ENCODE measurements around the gene PHLPP1.

Gene PHLPP1

DNA sequence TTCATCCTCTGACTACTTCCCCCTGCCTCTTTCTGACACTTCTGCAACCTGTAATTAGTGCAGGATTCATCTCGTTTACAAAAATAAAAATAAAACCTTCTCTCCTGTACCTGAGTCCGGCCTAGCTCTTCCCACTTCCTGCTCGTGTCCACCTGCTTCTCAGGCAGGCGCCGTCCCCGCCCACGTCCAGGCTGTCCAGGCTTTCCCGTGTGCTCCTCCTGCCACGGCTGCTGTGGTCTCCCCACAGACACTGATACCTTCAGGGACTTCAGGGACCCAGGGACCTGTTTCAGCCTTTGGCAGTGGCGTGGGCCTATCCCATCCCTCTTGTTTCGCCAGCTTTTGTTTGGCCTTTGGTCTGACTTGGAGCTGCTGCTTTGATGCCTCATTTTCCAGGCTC lies 272.5 kb downstream of the PHLPP1 start:
- DNase-seq: no peak

DNA sequence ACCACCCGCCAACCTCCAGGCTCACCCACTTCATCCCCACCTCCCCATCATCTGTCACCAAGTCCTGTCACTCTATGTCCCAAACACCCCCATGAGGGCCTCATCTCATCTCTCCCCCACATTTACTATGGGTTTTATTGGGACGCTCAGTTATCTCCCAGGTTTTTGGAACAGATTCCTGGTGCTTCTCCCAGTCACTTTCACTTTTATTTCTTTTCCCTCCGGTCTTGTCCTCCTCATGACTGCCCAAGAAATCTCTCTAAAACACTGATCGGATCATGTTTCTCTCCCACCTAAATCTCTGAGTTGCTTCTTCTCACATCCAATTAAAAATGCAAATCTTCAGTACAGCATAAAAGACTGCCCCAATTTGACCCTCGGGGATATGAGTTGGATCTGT lies 273.1 kb downstream of the PHLPP1 start:
- no peak for DNase-seq

DNA sequence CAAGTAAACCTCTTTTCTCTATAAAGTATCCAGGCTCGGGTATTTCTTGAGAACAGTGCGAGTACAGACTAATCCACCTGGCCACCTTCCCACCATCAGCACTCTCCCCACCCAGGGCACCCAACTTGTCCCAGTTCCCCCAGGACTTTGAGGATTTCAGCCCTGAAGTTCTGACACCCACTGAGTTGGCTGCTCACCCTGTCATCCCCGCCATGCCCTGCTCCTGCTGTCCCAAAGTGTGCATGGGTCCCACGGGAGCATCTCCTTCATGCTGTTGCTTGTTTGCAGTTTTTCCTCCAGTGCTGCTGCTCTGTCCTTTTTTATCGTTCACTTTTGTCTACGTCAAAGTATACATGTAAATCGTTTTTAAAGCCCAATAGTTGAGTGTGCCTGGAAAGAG lies 273.9 kb downstream of the PHLPP1 start:
- no peak for DNase-seq

DNA sequence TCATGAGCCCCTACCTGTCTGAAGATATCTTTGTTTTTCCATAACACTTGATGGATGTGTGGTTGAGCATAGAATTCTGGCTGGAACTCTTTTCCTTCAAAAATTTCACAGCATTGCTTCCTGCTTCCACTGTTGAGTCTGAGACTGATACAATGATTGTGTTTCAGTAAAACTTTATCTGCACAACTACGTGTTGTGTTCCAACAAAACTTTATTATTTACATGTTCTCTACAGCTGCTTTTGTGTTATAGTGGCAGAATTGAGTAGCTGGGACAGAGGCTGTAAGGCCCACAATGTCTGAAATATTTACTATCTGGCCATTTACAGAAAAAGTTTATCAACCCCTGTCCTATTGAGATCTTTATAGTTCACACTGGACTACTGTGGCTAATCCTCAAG lies 275.3 kb downstream of the PHLPP1 start:
- DNase-seq: no peak

DNA sequence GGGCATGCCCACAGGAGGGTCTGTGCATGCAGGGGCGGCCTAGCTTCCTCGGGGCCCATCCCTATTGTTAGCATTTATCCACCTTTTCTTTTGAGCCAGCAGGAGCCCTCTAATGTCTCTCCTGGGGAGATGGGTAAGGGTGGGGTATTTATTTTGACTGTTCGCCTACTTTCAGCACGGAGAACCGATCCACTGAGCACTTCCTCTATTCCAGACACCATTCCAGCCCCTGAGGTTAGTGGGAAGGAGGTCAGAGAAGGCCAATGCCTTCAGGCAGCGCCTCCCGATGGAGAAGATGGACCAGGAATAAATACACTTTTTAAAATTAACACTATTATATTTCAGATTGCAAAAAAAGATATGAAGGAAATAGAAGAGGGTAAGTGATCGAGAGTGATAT lies 276.0 kb downstream of the PHLPP1 start:
- no peak for DNase-seq

DNA sequence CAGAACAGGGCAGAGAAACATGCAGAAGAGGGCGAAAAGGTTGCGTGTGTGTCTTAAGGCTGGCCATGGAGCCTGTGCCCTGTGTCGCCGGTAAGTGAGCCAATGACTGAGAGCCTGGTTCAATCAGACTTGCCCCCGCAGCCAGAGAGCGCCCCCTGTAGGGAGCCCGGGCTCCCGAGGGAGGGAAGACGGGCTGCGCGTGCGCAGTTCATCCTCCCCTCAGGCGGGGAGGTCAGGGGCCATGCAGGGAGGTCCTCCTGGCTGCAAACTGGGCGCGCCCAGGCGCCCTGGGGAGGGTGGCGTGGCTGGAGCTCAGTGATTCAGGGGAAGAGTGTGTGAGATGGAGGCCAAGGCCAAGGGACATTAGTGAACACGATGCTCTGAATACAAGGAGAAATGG lies 276.6 kb downstream of the PHLPP1 start:
- DNase-seq: no peak

DNA sequence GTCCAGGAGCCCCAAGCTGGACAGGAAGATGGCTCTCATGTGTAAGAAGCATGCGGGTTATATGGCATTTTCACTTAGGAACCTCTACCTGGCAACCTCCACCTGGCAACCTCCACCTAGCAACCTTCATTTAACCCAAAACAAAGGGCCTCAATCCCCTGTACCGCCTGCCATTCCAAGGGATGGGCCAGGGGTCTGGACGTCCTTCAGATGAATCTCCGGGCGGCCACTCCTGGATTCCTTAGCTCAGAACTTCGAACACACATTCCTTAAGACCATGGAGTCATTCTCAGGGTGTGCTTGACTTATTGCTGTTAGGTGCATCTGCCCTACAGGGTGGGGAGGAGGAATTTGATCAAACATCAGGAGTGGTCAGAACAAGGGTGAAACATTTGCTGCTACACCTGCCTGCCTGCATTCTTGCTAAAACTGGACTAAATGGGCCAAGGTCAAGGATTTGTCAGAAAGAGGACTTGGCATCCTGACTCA lies 277.6 kb downstream of the PHLPP1 start:
- no peak for DNase-seq

DNA sequence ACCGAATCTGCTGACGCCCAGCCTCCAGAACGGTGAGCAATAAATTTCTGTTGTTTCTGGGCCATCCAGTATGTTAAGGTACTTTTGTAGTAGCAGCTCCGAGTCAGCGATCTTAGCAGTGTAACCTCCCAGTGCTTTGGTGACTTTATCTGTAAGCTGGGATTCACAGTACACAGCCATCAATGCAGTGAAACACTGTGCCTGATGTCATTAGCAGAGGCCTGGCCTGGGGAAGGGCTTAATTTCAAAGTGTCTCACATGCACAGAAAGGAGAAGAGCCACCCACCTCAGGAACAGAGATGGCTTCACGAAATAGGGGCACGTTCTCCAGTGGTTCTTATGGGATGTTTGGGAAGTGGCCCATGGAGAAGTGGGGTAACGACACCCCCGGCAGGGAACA lies 281.2 kb downstream of the PHLPP1 start:
- no peak for DNase-seq

DNA sequence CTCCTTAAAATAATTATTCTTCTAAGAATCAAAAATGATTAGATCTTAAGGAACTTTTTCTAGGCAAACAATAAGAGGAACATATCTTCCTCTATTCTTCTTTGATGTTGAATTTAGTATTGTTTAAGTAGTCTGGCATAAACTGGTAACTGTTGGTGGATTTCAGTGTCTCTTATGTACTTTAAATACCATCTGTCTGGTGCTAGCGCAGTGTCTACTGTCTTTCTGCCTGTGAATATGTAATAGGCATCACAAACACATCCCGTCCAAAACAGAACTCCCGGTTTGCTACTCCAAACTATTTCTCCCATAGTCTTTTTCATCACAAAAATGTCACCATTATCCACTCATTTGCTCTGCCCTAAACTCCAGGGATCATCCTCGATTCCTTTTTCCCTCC lies 281.7 kb downstream of the PHLPP1 start:
- no peak for DNase-seq

DNA sequence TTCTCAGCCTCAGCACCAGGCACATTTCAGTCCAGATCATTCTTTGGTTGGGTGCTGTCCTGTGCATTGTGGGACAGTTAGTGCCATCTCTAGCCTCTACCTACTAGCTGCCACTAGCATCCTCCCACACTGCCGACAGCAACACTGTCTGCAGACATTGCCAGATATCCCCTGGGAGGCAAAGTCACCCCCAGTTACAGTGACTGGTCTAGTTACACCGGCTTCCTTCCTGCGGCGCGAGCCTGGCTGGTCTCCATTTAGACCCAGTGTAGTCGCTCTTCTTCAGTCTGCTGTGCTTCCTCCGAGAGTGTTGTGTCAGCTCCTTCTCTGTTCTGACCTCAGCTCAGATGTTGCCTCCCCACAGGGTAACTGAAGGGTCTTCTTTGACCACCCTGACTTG lies 283.1 kb downstream of the PHLPP1 start:
- no peak for DNase-seq

DNA sequence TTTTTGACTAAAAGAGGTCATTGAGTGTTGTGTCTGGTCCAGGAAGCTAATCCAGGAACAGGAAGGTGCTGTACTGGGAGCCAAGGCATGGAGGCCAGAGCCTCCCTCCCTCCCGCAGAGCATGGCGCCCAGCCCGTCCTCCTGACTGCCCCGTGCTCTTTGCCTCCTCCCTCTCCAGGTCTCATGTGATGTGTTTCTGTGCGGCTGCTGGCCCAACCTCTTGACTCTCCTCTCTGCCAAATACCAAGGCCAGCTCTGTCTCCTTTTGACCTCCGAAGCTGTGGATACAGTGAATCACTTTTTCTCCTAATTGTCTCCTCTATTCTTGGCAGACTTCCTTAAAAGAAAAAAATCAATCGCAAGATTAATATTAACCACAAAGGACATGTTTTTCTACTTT lies 284.1 kb downstream of the PHLPP1 start:
- DNase-seq: no peak

DNA sequence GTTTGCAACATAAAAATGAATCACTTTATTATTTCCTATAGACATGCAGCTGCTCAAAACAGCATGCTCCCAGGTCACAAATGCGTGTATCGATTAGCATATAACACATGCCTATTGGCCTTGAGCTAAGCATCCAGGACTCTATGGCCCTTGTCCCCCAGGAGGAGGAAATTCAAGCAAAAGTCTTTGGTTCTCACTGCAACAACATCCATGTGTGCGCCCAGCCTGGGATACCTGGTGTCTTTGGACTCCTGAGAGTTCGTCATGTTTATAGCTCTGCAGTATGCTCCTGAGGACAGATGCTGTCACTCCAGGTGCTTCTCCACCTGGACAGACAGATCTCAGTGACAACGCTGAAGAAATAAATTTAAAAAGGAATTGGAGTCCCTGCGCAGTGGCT lies 284.6 kb downstream of the PHLPP1 start:
- no peak for DNase-seq

DNA sequence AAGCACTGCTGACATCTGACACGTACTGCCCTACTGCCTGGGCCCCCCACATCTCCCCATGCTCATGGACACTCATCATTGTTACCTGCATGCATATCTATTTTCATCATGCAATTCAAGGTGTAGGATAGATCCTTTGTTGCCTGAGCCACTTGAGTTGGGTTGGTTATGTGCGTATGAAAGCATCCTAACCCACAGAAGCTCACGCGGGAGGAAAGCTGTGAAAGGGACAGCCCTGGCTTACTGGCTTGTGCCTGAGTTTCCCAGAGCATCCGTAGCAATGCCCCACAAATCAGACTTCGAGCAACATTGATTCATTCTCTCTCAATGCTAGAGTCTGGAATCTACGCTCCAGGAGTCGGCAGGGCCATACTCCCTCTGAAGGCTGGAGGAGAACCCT lies 285.5 kb downstream of the PHLPP1 start:
- DNase-seq: no peak

DNA sequence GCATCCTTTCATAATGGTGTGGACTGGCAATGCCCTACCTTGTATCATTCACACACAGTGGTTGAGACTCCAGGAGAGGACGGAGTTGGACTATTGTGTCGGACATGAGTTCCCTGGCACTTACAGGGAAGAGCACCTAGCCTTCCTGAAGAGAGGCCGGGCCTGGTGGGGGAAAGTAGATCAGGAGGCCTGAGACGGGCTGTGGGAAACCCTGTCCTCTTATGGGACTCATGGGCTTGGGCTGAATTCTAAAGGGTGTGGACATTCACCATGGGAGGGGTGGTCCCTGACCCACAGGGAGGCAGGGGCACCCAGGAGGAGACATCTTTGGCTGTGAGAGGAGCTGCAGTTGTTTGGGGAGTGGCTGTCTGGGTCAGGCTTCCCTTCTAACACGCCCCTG lies 286.5 kb downstream of the PHLPP1 start:
- DNase-seq: no peak

DNA sequence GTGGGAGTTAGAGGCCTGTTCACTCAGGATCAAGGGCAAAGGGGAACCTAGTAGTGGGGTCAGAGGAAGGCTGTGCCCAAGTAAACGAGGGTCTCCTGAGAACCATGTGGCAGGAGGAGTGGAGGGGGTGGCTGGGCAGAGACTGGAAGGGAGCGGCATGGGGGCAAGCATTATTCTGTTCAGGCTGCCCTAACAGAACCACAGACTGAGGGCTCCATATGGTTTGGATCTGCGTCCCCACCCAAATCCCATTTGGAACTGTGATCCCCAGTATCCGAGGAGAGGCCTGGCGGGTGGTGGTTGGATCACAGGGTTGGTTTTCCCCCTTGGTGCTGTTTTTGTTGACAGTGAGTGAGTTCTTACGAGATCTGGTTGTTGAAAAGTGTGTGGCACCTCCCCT lies 287.0 kb downstream of the PHLPP1 start:
- DNase-seq: no peak

DNA sequence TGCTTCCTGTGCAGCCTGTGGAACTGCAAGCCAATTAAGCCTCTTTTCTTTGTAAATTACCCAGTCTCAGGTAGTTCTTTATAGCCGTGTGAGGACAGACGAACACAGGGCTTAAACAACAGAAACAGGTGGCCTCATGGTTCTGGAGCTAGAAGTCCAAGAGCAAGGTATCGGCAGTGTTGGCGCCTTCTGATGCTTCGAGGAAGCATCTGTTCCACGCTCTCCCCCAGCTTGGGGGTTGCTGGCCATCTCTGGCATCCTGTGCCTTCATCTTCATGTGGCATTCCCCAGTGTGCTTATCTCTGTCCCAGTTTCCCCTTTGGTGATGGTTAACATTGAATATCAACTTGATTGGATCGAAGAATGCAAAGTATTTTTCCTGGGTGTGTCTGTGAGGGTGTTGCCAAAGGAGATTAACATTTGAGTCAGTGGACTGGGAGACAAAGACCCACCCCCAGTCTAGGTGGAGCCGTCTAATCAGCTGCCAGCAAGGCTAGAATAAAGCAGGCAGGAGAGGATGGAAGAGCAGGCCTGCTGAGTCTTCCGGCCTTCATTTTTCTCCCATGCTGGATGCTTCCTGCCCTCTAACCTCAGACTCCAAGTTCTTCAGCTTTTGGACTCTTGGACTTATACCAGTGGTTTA lies 287.6 kb downstream of the PHLPP1 start:
- no peak for DNase-seq

DNA sequence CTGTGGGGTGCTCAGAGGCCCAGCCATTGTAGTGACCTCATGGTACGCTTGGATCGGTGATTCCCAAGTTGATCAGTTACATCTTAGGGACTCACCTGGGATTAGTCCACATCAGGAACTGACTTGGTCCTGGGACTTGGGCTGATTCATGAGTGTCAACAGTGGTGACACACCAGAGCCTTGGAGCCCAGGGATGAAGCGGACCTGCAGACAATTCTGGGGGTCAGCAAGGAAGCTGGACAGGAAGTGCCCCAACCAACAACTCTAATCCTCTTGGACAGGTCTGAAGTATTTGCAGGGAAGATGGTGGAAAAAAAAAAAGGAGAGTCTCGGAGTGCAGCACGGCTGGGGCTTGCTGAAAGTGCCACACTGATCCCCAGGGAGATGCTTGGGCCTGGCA lies 288.6 kb downstream of the PHLPP1 start:
- no peak for DNase-seq

DNA sequence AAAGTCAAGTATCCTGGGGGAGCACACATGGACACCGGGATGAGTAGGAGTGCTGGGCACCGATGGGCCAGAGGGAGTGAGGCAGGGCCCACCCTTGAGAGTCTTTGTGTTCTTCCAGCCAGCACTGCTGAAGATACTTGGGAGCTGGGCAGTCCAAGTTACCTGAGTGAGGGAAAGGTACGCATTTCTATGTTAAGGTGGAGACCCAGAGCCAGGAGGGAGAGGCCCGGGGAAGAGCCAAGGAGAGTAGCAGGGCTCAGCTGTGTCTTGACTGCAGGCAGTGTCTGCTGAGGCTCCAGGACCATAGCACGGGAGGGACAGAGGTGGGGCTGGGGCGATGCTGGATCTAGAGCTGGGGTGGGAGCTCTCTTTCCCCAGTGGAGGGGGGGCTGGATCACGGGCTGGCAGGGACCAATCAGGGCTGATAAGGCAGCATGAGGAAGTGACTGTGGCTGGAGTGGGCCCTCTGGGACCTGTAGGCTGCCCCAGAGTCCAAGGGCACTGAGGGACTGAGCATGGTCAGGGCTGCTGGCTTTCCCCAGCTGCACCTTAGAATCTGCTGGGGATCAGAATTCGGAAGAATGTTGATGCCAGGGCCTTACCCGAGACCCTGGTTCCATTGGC lies 289.2 kb downstream of the PHLPP1 start:
- DNase-seq: no peak

DNA sequence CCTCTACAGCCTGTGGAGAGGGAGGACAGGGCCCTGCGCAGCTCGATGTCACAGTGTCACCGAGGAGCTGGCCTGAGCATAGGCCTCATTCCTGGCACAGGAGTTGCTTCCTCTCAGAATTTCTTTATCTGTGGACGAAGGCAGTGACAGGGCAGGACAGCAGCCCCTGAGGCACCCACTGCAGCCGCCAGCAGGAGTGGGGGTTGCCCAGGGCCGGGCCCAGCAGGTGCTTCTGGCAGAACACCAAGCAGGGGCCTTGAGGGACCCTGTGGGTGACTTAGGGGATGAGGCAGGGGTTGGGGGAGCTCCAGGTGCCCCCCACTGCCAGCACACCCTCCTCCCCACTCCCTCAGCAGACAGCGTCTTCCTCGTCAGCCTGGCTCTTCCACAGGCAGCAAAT lies 290.0 kb downstream of the PHLPP1 start:
- DNase-seq: no peak

DNA sequence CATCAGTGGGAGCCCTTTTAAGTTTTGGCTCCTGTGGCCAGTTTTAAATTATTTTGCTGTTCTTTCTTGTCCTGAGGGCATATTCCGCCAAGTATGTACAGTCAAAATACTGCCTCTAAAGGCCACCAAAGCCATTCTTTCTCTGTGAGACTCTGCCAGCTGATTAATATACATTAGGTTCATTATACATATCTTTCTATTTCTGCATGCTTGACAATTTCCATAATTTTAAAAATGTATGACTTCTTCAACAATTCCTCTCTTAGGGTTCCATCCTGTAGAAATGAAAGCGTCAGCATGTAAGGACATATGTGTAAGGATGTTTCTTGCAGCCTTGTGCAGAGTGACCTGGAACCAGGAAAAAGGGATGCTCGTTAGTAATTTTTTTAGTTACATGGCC lies 291.9 kb downstream of the PHLPP1 start:
- no peak for DNase-seq

DNA sequence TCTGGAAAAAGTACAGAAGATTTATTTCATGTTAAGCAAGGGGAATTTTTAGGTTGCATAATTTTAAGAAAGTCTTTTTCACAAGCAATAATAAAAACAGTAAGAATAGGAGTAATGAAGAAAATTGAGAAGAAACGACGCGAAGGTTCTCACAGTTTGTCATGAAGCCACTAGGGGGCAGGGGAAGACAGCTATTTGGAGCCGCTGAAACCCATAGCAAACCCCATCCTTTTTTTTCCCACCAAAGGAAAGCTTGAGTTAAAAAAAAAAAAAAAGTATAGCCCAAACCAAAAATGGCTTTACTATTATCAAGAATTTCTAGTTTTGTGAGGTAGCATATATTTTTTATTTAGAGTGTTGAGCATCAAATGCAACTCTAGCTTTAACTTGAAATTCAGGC lies 300.9 kb downstream of the PHLPP1 start:
- DNase-seq: peak; percentile 38

DNA sequence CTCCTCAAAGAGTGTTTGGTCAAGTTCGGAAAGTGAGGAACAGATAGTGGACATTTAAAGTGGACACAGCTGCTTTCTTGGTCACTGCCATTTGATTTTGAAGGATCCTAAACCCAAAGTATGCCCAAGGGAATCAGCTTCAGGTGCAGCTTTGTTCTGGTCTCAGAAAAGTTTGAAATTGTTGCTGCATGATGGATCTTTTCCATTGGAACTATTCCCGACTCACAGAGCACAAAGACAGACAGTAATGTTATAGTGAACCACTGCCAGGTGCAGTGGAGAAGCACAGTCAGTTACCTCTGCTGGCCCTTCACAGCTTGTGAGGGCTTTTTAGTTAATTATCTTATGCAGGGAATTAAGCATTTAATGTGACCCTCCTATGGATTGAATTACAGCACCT lies 301.7 kb downstream of the PHLPP1 start:
- DNase-seq: no peak

DNA sequence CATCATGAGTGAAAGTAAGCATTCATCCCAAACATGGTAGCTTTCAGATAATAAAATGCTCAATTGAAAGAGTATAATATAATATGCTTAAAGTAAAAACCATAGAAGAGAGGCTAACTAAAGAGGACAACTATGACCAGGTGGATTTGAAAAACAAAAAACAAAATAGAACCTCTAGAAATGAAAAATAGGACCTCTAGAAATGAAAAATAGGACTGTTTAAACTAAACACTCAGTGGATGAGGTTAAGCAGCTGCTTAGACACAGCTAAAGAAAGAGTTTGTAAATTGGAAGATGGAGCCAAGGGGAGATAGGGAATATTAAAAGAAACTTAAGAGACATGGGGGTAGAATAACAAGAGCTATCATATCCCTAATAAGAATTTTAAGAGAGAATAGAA lies 302.6 kb downstream of the PHLPP1 start:
- no peak for DNase-seq

DNA sequence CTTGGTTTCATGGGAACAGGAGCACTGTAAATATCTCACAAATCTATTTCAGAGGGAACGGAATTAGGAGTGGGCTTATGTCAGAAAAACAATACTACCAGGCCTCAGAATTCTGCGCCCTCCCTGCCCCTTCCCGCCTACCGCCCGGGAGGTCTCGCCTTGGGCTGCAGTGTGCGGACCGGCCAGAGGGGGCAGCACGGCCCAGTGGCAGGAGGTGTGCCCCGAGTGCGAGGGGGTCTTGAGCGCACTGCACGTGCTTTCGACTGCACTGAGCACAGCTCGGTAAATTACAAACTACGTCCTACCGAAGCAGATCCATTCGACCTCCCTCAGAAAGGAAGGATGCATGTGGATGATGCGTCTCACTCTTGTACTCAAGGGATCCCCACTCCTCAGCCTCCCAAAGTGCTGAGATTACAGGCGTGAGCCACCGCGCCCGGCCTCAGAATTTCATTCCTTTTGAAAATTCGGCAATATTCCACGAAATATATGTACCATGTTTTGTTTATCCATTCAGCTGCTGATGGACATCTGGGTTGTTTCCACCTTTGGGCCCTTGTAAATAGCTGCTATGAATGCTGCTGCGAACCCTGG lies 307.2 kb downstream of the PHLPP1 start:
- no peak for DNase-seq
